Head of caudate nucleus (tissue), 42 donors: Measurements from ENCODE around the gene SMIM29.
A peak's percentile ranks its signal among the peaks of the same experiment; 100 is the strongest.
"Not testable (repeated sequence)": the region's sequence is repeated elsewhere in the genome, so short reads cannot be mapped to it uniquely, and the experiment has no call there.

Source experiments
- DNase-seq, 42 donors: peaks; one replicate each; pipeline versions ENCODE4 v3.0.0 to v3.0.0-alpha.2; 2020 to 2021; ENCODE audit warnings: mixed read lengths in 7 of 42
- intact Hi-C: fragments of 100-400 bp; cut with DNase I; formaldehyde crosslinking; loops from one replicate; pipeline ENCODE4 v1.15.0; 2022

SMIM29 gene

DNA sequence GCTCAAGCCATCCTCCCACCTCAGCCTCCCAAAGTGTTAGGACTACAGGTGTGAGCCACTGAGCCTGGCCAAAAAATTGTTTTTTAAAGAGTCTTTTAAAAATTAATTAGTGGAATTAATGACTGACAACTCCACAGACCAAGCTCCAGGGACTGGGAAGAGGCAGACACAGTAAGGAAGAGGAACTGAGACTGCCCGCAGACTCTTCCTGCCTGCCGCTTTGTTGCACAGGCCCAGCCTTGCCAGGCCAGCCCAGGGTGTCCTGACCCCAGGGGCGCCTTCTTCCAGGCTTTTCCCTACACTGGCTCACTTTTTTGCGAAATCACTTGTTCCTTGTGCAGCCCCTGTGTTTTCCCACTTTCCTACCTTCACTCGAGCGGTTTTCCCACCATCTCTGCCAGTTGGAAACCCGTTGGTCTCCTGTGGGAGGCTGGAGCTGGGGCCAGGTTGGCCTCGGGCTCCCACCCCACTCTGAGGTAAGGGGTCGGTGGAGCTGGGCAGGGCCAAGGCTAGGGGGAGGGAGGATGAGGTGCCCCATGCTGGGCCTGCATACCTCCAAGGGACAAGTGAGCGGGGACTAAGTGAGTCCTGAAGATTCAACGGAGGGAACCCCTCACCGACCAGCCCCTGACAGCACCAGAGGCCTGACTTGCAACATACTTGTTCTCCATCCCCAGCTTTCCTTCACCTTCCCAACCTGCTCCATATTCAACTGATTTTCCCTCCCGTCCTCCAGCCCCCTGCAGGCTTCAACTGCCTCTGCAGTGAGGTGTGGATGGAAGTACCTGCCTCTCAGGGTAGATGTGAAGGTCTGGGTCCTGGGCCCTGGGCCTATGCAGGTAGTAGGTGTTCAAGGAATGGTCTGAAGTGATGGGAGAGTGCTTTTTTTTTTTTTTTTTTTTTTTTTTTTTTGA, 23.5 kb upstream of the SMIM29 start:
- intact Hi-C loops = no loop called here
- peak in 14 of 42 donors; percentile 17 to 51 (median 32) for DNase-seq

DNA sequence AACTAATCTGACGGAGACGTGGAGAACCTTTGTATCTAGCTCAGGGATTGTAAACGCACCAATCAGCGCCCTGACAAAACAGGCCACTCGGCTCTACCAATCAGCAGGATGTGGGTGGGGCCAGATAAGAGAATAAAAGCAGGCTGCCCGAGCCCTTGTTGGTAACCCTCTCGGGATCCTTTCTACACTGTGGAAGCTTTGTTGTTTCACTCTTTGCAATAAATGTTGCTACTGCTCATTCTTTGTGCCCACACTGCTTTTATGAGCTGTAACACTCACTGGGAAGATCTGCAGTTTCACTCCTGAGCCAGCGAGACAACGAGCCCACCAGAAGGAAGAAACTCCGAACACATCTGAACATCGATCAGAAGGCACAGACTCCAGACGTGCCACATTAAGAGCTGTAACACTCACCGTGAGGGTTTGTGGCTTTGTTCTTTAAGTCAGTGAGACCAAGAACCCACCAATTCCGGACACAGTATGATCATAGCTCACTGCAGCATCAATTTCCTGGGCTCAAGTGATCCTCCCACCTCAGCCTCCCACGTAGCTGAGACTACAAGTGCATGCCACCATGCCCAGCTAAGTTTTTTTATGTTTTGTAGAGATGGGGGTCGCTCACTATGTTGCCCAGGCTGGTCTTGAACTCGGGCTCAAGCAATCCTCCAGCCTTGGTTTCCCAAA, 21.0 kb upstream of the SMIM29 start:
- intact Hi-C loops, DNase-seq: not testable (repeated sequence)

DNA sequence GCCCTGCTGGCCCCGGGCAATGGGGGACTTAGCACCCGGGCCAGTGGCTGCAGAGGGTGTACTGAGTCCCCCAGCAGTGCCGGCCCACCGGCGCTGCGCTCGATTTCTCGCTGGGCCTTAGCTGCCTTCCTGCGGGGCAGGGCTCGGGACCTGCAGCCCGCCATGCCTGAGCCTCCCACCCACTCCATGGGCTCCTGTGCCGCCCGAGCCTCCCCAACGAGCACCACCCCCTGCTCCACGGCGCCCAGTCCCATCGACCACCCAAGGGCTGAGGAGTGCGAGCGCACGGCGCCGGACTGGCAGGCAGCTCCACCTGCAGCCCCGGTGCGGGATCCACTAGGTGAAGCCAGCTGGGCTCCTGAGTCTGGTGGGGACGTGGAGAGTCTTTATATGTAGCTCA, 20.3 kb upstream of the SMIM29 start:
- DNase-seq, intact Hi-C loops: not testable (repeated sequence)

DNA sequence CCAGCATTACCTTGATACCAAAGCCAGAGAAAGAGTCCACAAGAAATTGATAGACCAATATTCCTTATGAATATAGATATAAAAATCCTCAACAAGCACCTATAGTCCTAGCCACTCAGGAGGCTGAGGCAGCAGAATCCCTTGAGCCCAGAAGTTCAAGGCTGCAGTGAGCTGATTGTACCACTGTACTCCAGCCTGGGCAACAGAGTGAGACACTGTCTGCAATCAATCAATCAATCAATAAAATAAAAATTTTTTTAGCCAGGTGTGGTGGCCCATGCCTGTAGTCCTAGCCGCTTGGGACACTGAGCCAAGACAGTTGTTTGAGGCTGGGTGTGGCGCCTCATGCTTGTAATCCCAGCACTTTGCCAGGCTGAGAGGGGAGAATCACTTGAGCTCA, 18.9 kb upstream of the SMIM29 start:
- DNase-seq = no peak
- intact Hi-C loops = no loop called here

GRCh38 chr6:34263484-34263883, 14.7 kb upstream of the SMIM29 start:
- DNase-seq, intact Hi-C loops: not testable (repeated sequence)

DNA sequence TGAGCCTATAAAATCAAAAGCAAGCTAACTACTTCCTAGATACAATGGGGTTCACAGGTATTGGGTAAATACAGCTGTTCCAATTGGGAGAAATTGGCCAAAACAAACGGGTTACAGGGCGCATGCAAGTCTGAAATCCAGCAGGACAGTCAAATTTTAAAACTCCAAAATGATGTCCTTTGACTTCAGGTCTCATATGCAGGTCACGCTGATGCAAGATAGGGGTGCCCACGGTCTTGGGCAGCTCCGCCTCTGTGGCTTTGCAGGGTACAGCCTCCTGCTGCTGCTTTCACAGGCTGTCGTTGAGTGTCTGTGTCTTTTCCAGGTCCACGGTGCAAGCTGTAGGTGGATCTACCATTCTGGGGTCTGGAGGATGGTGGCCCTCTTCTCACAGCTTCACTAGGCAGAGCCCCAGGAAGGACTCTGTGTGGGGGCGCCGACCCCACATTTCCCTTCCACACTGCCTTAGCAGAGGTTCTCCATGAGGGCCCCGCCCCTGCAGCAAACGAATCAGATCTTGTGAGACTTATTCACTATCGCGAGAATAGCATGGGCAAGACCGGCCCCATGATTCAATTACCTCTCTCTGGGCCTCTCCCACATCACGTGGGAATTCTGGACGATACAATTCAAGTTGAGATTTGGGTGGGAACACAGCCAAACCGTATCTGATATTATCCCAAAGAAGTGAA, 11.9 kb upstream of the SMIM29 start:
- intact Hi-C loops = no loop called here
- no peak for DNase-seq

GRCh38 chr6:34259529-34260069, 10.8 kb upstream of the SMIM29 start:
- intact Hi-C loops = no loop called here
- DNase-seq = no peak

- DNase-seq, intact Hi-C loops: not testable (repeated sequence)
Observed at GRCh38 chr6:34252395-34252794, 3.6 kb upstream of the SMIM29 start.

- DNase-seq = peak in 1 of 42 donors; percentile 32
- intact Hi-C loops = loop anchor here (1.0 to 5.0 kb wide), 2 partner anchors 143 to 168 kb away; partner anchors contain the start of gene NUDT3
Observed at GRCh38 chr6:34249469-34250261, 859 bp upstream of the SMIM29 start.

GRCh38 chr6:34248198-34248726, 544 bp downstream of the SMIM29 start:
- peak in 23 of 42 donors; percentile 18 to 63 (median 45) for DNase-seq
- intact Hi-C loops = loop anchor here (1.0 to 5.0 kb wide), 2 partner anchors 24 to 169 kb away; no protein-coding TSS in a partner anchor

GRCh38 chr6:34247481-34248197, 1.2 kb downstream of the SMIM29 start:
- DNase-seq = no peak
- intact Hi-C loops = loop anchor here (1.0 to 5.0 kb wide), 2 partner anchors 23 to 170 kb away; no protein-coding TSS in a partner anchor

DNA sequence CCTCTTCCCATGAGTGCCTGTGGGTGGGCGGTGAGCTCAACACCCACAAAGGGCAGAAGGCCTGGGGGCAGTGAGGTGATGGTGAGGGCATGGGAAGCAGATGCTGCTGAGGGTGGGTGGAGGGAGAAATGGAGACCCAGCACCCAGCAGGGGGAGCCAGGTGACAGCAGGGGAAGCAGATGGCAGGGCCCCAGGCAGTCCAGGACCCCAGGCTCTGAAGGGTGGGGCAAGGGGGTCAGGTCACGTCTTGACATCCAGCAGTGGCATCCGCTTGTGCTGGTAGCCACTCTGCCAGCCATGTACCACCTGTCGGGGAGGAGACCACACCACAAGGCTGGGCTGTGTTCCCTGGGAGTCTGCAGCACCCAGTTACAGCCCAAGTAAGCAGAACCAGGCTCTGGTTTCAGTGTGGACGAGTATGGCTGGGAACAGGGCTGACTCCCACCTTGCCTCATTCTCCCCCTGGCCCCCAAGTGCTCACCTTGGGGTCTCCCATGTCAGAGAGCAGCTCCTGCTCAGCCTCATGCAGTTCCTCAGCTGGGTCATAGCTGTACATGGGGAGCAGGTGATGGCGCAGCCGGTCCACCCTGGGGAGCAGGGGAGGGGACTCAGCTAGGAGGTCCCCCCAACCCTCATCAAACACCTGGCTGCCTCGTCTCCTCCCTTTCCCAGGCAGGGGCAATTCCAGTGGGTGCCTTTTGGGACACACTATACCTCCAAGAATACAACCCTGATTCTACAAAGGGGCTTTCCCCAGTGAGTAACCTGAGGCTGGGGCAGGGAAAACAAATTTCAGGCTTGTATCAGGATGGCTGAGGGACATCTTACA, 2.0 kb downstream of the SMIM29 start:
- intact Hi-C loops = loop anchor here (5.0 kb wide), 1 partner anchor 171 kb away; no protein-coding TSS in a partner anchor
- DNase-seq = peak in 26 of 42 donors; percentile 19 to 74 (median 46)

GRCh38 chr6:34246249-34246562, 2.6 kb downstream of the SMIM29 start:
- intact Hi-C loops = loop anchor here (5.0 kb wide), 1 partner anchor 171 kb away; no protein-coding TSS in a partner anchor

GRCh38 chr6:34245761-34246140, 3.1 kb downstream of the SMIM29 start:
- DNase-seq = not testable (repeated sequence)
- intact Hi-C loops = loop anchor here (5.0 kb wide), 1 partner anchor 172 kb away; no protein-coding TSS in a partner anchor

More at GRCh38 chr6:34246249-34246562, 2.6 kb downstream of the SMIM29 start:
- DNase-seq = no peak

DNA sequence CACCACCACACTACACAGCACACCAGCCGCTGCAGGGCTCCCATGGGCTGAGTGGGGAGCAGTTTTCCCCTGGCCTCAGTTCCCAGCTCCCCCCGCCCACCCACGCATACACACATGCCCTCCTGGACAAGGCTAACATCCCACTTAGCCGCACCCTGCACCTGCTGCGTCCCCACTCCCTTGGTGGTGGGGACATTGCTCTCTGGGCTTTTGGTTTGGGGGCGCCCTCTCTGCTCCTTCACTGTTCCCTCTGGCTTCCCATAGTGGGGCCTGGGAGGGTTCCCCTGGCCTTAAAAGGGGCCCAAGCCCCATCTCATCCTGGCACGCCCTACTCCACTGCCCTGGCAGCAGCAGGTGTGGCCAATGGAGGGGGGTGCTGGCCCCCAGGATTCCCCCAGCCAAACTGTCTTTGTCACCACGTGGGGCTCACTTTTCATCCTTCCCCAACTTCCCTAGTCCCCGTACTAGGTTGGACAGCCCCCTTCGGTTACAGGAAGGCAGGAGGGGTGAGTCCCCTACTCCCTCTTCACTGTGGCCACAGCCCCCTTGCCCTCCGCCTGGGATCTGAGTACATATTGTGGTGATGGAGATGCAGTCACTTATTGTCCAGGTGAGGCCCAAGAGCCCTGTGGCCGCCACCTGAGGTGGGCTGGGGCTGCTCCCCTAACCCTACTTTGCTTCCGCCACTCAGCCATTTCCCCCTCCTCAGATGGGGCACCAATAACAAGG, 3.6 kb downstream of the SMIM29 start:
- intact Hi-C loops = loop anchor here (5.0 kb wide), 1 partner anchor 172 kb away; no protein-coding TSS in a partner anchor
- not testable (repeated sequence) for DNase-seq
